ENCODE results near the gene C2orf80. TPM values are rescaled to one million over a fixed set of nuclear protein-coding genes. Genes with fewer than 3 reads are reported as not detected.

The C2orf80 gene
- polyA plus RNA-seq (2012; rRNA removed): not detected in 2 replicates
- polyA plus RNA-seq (2012; cell fraction: cytosol; rRNA removed): not detected in 2 replicates
- not detected in 2 replicates for polyA plus RNA-seq (2012; cell fraction: nucleus; rRNA removed)

DNA sequence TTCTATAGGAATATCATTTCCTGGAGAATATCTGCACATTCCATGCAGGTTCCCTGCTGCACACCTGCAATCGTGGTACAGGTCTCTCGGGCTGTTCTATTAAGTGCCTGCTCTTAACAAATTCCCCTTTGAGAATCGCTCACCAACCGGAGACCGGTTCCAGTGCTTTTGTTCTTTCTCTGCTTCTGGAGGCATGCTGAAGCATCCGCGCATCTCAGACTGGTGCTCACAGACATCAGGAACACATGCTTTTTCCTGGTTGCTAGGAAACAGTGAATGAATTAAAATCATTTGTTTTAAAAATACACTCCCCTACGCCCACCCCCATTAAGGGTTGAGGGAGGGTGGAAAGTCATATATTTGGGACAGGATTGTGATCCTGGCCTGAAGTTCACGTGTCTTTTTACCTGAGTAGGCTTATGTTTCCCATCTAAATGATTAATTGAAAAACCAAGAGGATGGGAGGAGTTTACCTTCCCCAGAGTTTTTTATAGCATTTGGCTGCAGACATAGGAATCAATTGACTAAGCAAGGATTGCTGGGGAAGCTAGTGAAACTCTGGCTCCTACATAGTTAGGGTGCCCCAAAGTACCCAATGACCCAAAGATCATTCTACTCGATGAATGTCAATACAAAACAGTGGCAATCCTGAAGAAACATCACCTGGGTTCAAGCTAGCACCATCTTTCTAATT, at the start of gene C2orf80:
C2orf80 (minus strand) TSS at position 221 of the 694 bp plus-strand sequence. CDS start 3,044 bp downstream, outside the sequence.
- no peak for DNase-seq
- TF ChIP-seq RAD21 (IDR thresholded peaks at IDR 0.05; ENCODE audit: low read length) (no peak), RXRA (IDR thresholded peaks at IDR 0.05; ENCODE audit: borderline replicate concordance, low read depth) (no peak), USF2 (IDR thresholded peaks at IDR 0.05; ENCODE audit: borderline replicate concordance, low read depth, low read length) (no peak), SIN3A (IDR thresholded peaks at IDR 0.05; ENCODE audit: borderline replicate concordance, low read depth, low read length) (no peak), RCOR1 (IDR thresholded peaks at IDR 0.05; ENCODE audit: low read length) (no peak), NFIC (IDR thresholded peaks at IDR 0.05; ENCODE audit: borderline replicate concordance) (no peak), MXI1 (IDR thresholded peaks at IDR 0.05; ENCODE audit: low read depth, low read length) (no peak), YY1 (IDR thresholded peaks at IDR 0.05; ENCODE audit: low read depth) (no peak)
- TF ChIP-seq, protein P1, sequence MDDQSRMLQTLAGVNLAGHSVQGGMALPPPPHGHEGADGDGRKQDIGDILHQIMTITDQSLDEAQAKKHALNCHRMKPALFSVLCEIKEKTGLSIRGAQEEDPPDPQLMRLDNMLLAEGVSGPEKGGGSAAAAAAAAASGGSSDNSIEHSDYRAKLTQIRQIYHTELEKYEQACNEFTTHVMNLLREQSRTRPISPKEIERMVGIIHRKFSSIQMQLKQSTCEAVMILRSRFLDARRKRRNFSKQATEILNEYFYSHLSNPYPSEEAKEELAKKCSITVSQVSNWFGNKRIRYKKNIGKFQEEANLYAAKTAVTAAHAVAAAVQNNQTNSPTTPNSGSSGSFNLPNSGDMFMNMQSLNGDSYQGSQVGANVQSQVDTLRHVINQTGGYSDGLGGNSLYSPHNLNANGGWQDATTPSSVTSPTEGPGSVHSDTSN (IDR thresholded peaks at IDR 0.05): no peak
- no peaks in the 10 kb centered on the region for H4K20me1 ChIP-seq (ENCODE audit: insufficient read depth)
- H3K79me2 ChIP-seq (ENCODE audit: insufficient read depth): no peaks in the 10 kb centered on the region
- no peaks in the 10 kb centered on the region for H3K4me1 ChIP-seq (ENCODE audit: control insufficient read depth in 1 of 2, insufficient read depth in 2 of 2, low read depth in 1 of 2, low read length in 1 of 2)
- POLR2A ChIA-PET: no interaction called here
- no peak within 1 kb of the TSS for H3K4me3 ChIP-seq (ENCODE audit: low read depth in 2 of 2, low read length in 1 of 2)
- no peak within 1 kb of the TSS for H3K4me2 ChIP-seq
- no peaks in the 10 kb centered on the region for H3K36me3 ChIP-seq (replicated peaks in 1 of 2; ENCODE audit: control insufficient read depth in 1 of 2, insufficient read depth in 2 of 2, low read length in 1 of 2)
- no peak within 1 kb of the TSS for H3K27ac ChIP-seq (ENCODE audit: low read depth in 2 of 2, low read length in 1 of 2)
- CTCF ChIA-PET: interaction anchor here (0.8 to 1.3 kb wide), 2 partner anchors 14 to 15 kb away, joined by 4 to 5 read pairs; no protein-coding TSS in a partner anchor
- no peak within 1 kb of the TSS for H3K9ac ChIP-seq
- 72% methylated on average over 10 of the region's 10 CpGs for WGBS (ENCODE audit: low lambda C conversion rate)
- H2AFZ ChIP-seq (ENCODE audit: low read depth): no peak within 1 kb of the TSS
- H3K9me2 ChIP-seq: no peaks in the 10 kb centered on the region
- H3K9me3 ChIP-seq: no peaks in the 10 kb centered on the region
- H3K27me3 ChIP-seq (ENCODE audit: insufficient read depth): no peaks in the 10 kb centered on the region
- no peaks in the 10 kb centered on the region for H3F3A ChIP-seq (replicated peaks; ENCODE audit: insufficient read depth)

GRCh38 chr2:208235860-208236259, 46.0 kb upstream of the C2orf80 start:
- peaks cover 11 to 32% of the 10 kb centered on the region in 2 experiments for H3K36me3 ChIP-seq (replicated peaks in 1 of 2; ENCODE audit: control insufficient read depth in 1 of 2, insufficient read depth in 2 of 2, low read length in 1 of 2)
- CTCF ChIA-PET: interaction anchor here (1.7 kb wide), 1 partner anchor 60 kb away, joined by 4 read pairs; no protein-coding TSS in a partner anchor
- WGBS (ENCODE audit: low lambda C conversion rate): 98% methylated on average over 2 of the region's 2 CpGs
- TF ChIP-seq RCOR1 (IDR thresholded peaks at IDR 0.05; ENCODE audit: low read length) (no peak), TCF12 (IDR thresholded peaks at IDR 0.05) (no peak), MEF2A (IDR thresholded peaks at IDR 0.05; ENCODE audit: borderline replicate concordance, low read depth) (no peak), USF1 (IDR thresholded peaks at IDR 0.05; ENCODE audit: borderline replicate concordance, low read depth) (no peak), NFIC (IDR thresholded peaks at IDR 0.05; ENCODE audit: borderline replicate concordance) (no peak), ZBTB33 (IDR thresholded peaks at IDR 0.05; ENCODE audit: borderline replicate concordance, low read depth) (no peak)
- TF ChIP-seq, protein P2, sequence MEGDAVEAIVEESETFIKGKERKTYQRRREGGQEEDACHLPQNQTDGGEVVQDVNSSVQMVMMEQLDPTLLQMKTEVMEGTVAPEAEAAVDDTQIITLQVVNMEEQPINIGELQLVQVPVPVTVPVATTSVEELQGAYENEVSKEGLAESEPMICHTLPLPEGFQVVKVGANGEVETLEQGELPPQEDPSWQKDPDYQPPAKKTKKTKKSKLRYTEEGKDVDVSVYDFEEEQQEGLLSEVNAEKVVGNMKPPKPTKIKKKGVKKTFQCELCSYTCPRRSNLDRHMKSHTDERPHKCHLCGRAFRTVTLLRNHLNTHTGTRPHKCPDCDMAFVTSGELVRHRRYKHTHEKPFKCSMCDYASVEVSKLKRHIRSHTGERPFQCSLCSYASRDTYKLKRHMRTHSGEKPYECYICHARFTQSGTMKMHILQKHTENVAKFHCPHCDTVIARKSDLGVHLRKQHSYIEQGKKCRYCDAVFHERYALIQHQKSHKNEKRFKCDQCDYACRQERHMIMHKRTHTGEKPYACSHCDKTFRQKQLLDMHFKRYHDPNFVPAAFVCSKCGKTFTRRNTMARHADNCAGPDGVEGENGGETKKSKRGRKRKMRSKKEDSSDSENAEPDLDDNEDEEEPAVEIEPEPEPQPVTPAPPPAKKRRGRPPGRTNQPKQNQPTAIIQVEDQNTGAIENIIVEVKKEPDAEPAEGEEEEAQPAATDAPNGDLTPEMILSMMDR (IDR thresholded peaks at IDR 0.05): no peak
- TF ChIP-seq, protein P3, sequence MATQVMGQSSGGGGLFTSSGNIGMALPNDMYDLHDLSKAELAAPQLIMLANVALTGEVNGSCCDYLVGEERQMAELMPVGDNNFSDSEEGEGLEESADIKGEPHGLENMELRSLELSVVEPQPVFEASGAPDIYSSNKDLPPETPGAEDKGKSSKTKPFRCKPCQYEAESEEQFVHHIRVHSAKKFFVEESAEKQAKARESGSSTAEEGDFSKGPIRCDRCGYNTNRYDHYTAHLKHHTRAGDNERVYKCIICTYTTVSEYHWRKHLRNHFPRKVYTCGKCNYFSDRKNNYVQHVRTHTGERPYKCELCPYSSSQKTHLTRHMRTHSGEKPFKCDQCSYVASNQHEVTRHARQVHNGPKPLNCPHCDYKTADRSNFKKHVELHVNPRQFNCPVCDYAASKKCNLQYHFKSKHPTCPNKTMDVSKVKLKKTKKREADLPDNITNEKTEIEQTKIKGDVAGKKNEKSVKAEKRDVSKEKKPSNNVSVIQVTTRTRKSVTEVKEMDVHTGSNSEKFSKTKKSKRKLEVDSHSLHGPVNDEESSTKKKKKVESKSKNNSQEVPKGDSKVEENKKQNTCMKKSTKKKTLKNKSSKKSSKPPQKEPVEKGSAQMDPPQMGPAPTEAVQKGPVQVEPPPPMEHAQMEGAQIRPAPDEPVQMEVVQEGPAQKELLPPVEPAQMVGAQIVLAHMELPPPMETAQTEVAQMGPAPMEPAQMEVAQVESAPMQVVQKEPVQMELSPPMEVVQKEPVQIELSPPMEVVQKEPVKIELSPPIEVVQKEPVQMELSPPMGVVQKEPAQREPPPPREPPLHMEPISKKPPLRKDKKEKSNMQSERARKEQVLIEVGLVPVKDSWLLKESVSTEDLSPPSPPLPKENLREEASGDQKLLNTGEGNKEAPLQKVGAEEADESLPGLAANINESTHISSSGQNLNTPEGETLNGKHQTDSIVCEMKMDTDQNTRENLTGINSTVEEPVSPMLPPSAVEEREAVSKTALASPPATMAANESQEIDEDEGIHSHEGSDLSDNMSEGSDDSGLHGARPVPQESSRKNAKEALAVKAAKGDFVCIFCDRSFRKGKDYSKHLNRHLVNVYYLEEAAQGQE (IDR thresholded peaks at IDR 0.05; ENCODE audit: low read depth, low read length): no peak

More at GRCh38 chr2:208235860-208236259, 46.0 kb upstream of the C2orf80 start:
- Histone ChIP-seq H3K4me3 (ENCODE audit: low read depth in 2 of 2, low read length in 1 of 2) (no peak overlapping the region), H3K9me2 (no peaks in the 10 kb centered on the region), H3K79me2 (ENCODE audit: insufficient read depth) (no peaks in the 10 kb centered on the region), H3K27me3 (ENCODE audit: insufficient read depth) (no peaks in the 10 kb centered on the region), H3K4me2 (no peak overlapping the region), H3K9me3 (no peaks in the 10 kb centered on the region), H2AFZ (ENCODE audit: low read depth) (no peak overlapping the region), H3K4me1 (ENCODE audit: control insufficient read depth in 1 of 2, insufficient read depth in 2 of 2, low read depth in 1 of 2, low read length in 1 of 2) (no peaks in the 10 kb centered on the region), H4K20me1 (ENCODE audit: insufficient read depth) (no peaks in the 10 kb centered on the region), H3F3A (replicated peaks; ENCODE audit: insufficient read depth) (peaks cover 3% of the 10 kb centered on the region), H3K9ac (no peak overlapping the region), H3K27ac (ENCODE audit: low read depth in 2 of 2, low read length in 1 of 2) (no peak overlapping the region)
- DNase-seq: no peak
- POLR2A ChIA-PET: no interaction called here
